ENCODE data around the gene GNG12. TPM values are rescaled to one million over a fixed set of nuclear protein-coding genes. Genes with fewer than 3 reads are reported as not detected.

Gene GNG12
- total RNA-seq, 3 donors from 2014 or later = 0.16 to 0.30 (median 0.18) TPM

GRCh38 chr1:67722292-67722944 lies 110.8 kb downstream of the GNG12 start:
- no peaks in the 10 kb centered on the region for H3K27me3 Mint-ChIP-seq (ENCODE audit: low read depth)

GRCh38 chr1:67721650-67722291 lies 111.5 kb downstream of the GNG12 start:
- Mint-ChIP-seq H3K36me3 (ENCODE audit: insufficient read depth) (no peaks in the 10 kb centered on the region), H3K4me1 (ENCODE audit: low read depth) (peaks cover 6% of the 10 kb centered on the region), H3K4me3 (no peak overlapping the region), H3K9me3 (no peaks in the 10 kb centered on the region), H3K27me3 (ENCODE audit: low read depth) (no peaks in the 10 kb centered on the region)
- DNase-seq (no peak), ATAC-seq (no peak)

More at GRCh38 chr1:67722292-67722944, 110.8 kb downstream of the GNG12 start:
- Mint-ChIP-seq H3K4me3 (no peak overlapping the region), H3K9me3 (no peaks in the 10 kb centered on the region), H3K4me1 (ENCODE audit: low read depth) (peaks cover 7% of the 10 kb centered on the region), H3K36me3 (ENCODE audit: insufficient read depth) (no peaks in the 10 kb centered on the region)
- no peak for DNase-seq
- no peak for ATAC-seq

DNA sequence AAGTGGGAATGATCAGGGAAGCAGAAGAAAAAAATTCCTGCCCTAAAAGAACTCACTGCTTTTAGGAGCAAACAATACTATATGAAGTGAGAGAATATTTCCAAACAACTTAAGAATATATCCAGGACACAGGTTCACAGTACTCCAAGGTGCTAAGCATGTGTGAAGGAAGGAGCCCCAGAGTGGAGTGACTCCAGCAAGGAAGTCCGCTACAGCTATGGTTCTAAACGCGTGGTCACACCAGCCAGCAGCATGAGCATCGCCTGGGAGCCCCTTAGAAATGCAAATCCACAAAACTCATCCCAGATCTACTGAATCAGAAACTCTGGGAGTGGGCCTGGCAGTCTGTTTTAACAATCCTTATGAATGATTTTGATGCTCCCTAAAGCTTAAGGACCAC lies 112.2 kb downstream of the GNG12 start:
- no peak overlapping the region for H3K4me3 Mint-ChIP-seq
- H3K36me3 Mint-ChIP-seq (ENCODE audit: insufficient read depth) = no peaks in the 10 kb centered on the region
- H3K9me3 Mint-ChIP-seq = no peaks in the 10 kb centered on the region

GRCh38 chr1:67719329-67720196 lies 113.7 kb downstream of the GNG12 start:
- no peak overlapping the region for H3K4me3 Mint-ChIP-seq
- no peak for ATAC-seq
- peaks cover 3% of the 10 kb centered on the region for H3K27me3 Mint-ChIP-seq (ENCODE audit: low read depth)
- H3K4me1 Mint-ChIP-seq (ENCODE audit: low read depth) = no peaks in the 10 kb centered on the region
- no peaks in the 10 kb centered on the region for H3K36me3 Mint-ChIP-seq (ENCODE audit: insufficient read depth)
- no peak for DNase-seq
- H3K9me3 Mint-ChIP-seq = no peaks in the 10 kb centered on the region

More for the DNA sequence above, 112.2 kb downstream of the GNG12 start:
- H3K4me1 Mint-ChIP-seq (ENCODE audit: low read depth) = peaks cover 3% of the 10 kb centered on the region
- DNase-seq (no peak), ATAC-seq (no peak)
- no peaks in the 10 kb centered on the region for H3K27me3 Mint-ChIP-seq (ENCODE audit: low read depth)

- Mint-ChIP-seq H3K9me3 (no peaks in the 10 kb centered on the region), H3K4me3 (no peak overlapping the region), H3K36me3 (ENCODE audit: insufficient read depth) (no peaks in the 10 kb centered on the region), H3K27me3 (ENCODE audit: low read depth) (peaks cover 3% of the 10 kb centered on the region), H3K4me1 (ENCODE audit: low read depth) (no peaks in the 10 kb centered on the region)
- DNase-seq (no peak), ATAC-seq (no peak)
Observed at GRCh38 chr1:67717876-67718275, 115.4 kb downstream of the GNG12 start.

GRCh38 chr1:67716800-67717199 lies 116.5 kb downstream of the GNG12 start:
- Mint-ChIP-seq H3K36me3 (ENCODE audit: insufficient read depth) (no peaks in the 10 kb centered on the region), H3K4me3 (no peak overlapping the region), H3K27me3 (ENCODE audit: low read depth) (peaks cover 3% of the 10 kb centered on the region), H3K4me1 (ENCODE audit: low read depth) (no peaks in the 10 kb centered on the region), H3K9me3 (no peaks in the 10 kb centered on the region)
- no peak for DNase-seq
- no peak for ATAC-seq

DNA sequence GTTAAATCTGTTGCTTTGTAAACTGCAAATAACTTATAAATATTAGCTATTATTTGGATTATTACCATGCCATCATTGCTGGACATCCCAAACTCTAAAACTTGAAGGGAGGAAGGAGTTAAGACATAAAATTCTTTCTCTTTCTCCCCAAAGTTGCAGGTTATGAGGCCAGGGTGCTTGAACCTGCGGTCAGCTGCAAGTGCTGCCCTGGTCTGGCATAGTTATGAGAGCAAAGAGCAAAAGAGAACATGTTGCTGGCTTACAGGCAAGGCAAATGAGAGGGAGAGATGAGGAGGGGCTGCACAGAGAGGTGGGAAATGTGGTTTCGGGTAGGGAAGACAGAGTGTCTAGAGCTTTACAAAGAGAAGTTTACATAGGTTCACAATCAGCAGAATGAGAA lies 117.4 kb downstream of the GNG12 start:
- Mint-ChIP-seq H3K4me1 (ENCODE audit: low read depth) (no peaks in the 10 kb centered on the region), H3K27me3 (ENCODE audit: low read depth) (peaks cover 3% of the 10 kb centered on the region), H3K4me3 (no peak overlapping the region), H3K36me3 (ENCODE audit: insufficient read depth) (no peaks in the 10 kb centered on the region), H3K9me3 (no peaks in the 10 kb centered on the region)
- no peak for DNase-seq
- ATAC-seq = no peak

DNA sequence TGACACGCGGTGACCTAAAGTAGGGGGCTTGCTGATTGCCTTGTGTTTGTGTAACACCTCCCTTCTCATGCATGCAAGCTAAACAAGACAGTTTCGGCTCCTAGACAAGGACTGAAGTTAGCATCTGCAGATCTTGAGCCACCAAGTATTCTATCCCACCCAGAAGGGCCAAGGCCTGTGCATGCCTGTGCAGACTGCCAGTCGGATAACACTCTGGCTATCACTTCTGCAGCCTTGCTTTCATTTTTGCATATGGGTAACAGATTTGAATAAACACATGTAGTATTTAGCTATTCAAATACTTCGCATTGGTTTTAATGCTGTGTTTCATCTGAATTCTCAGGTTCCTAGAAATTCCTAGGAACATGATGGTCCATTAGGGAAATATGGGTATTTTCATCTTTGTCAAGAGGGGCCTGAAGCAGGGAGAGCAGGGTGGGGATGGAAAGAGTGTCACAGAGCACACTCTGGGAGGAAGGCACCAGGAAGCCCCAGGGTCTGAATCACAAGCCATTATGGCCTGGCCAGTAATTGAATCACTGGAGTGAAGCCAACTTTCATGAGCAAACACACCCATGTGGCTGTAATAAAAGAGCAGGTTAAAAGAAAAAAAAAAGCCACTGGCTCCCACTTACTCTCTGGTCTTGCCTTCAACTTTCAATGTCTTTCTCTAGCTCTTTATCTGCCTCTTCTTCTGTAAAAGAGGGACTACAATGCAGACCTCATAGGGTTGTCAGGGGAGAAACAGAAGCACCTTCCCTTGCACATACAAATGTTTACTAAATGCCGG lies 120.0 kb downstream of the GNG12 start:
- Mint-ChIP-seq H3K9me3 (no peaks in the 10 kb centered on the region), H3K4me1 (ENCODE audit: low read depth) (no peaks in the 10 kb centered on the region), H3K4me3 (no peak overlapping the region), H3K36me3 (ENCODE audit: insufficient read depth) (no peaks in the 10 kb centered on the region), H3K27me3 (ENCODE audit: low read depth) (peaks cover 3% of the 10 kb centered on the region)
- DNase-seq = no peak
- ATAC-seq = no peak

GRCh38 chr1:67711855-67712212 lies 121.4 kb downstream of the GNG12 start:
- Mint-ChIP-seq H3K36me3 (ENCODE audit: insufficient read depth) (no peaks in the 10 kb centered on the region), H3K9me3 (no peaks in the 10 kb centered on the region), H3K4me1 (ENCODE audit: low read depth) (no peaks in the 10 kb centered on the region), H3K4me3 (no peak overlapping the region), H3K27me3 (ENCODE audit: low read depth) (peaks cover 3% of the 10 kb centered on the region)
- DNase-seq (no peak), ATAC-seq (no peak)

DNA sequence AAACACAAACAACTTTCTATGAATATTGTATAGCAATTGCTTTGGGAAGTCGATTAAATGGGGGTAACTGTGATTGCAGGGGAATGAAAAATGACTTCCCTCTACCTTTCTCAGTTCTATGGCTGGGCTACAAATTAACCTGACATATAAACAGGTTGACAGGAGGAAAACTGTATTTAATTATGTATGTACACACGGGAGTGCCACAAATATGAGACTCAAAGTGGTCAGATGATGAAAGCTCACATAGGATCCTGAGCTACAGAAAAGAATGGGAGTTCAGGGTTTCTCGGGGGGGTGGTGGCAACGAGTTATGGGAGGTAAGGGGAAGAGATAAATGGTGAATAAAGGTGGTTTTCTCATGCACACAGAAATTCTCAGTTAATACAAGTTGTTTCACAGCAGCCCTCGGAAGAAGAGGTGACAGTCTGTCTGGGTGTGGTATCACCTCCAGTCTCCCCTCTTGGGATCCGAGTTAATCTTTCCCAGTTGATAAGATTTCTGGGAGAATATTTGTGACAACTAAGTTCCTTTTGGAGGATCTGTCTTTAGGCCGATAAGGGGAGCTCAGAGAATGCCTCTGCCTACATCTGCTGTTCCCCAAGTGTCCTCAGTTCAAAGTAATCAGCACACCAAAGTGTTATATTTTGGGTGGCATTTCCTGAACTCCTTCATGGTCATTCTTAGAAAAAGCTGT lies 122.0 kb downstream of the GNG12 start:
- Mint-ChIP-seq H3K36me3 (ENCODE audit: insufficient read depth) (no peaks in the 10 kb centered on the region), H3K4me3 (no peak overlapping the region), H3K27me3 (ENCODE audit: low read depth) (peaks cover 3% of the 10 kb centered on the region), H3K4me1 (ENCODE audit: low read depth) (no peaks in the 10 kb centered on the region), H3K9me3 (no peaks in the 10 kb centered on the region)
- no peak for ATAC-seq
- DNase-seq = no peak

DNA sequence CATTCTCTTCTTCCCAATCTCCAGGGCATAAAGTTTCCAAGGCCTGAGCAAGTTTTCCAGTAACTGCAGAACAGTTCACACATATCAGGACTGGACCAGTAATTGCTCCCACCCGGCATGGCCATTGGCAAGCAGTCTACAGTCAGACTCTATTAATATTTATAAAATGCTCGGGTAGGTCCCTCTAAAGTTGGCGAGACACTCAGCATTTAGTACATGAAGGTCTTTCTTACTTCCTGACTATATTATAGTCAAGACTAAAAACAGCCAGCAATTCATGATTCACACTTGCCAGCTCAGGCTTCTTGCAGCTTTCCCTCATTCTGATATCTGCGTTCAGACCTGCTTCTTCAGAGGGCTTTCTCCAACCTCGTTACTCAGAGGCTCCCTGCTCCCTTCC lies 122.8 kb downstream of the GNG12 start:
- no peaks in the 10 kb centered on the region for H3K9me3 Mint-ChIP-seq
- DNase-seq (no peak), ATAC-seq (no peak)
- no peaks in the 10 kb centered on the region for H3K36me3 Mint-ChIP-seq (ENCODE audit: insufficient read depth)
- peaks cover 3% of the 10 kb centered on the region for H3K27me3 Mint-ChIP-seq (ENCODE audit: low read depth)
- no peak overlapping the region for H3K4me3 Mint-ChIP-seq
- no peaks in the 10 kb centered on the region for H3K4me1 Mint-ChIP-seq (ENCODE audit: low read depth)

- H3K27me3 Mint-ChIP-seq (ENCODE audit: low read depth) = peaks cover 3% of the 10 kb centered on the region
- H3K9me3 Mint-ChIP-seq = no peaks in the 10 kb centered on the region
- DNase-seq (no peak), ATAC-seq (no peak)
- H3K36me3 Mint-ChIP-seq (ENCODE audit: insufficient read depth) = no peaks in the 10 kb centered on the region
- H3K4me3 Mint-ChIP-seq = no peak overlapping the region
- H3K4me1 Mint-ChIP-seq (ENCODE audit: low read depth) = no peaks in the 10 kb centered on the region
Observed at GRCh38 chr1:67708606-67709005, 124.7 kb downstream of the GNG12 start.

- Mint-ChIP-seq H3K4me1 (ENCODE audit: low read depth) (peaks cover 2% of the 10 kb centered on the region), H3K9me3 (no peaks in the 10 kb centered on the region), H3K36me3 (ENCODE audit: insufficient read depth) (no peaks in the 10 kb centered on the region), H3K4me3 (no peak overlapping the region), H3K27me3 (ENCODE audit: low read depth) (peaks cover 3% of the 10 kb centered on the region)
- no peak for ATAC-seq
- no peak for DNase-seq
Observed at GRCh38 chr1:67705735-67706453, 127.4 kb downstream of the GNG12 start.
